Pulmonary artery endothelial cell (primary cell): ENCODE measurements around the gene NKX2-2. TPM values are rescaled to one million over a fixed set of nuclear protein-coding genes. Genes with fewer than 3 reads are reported as not detected.

Source experiments
- DNase-seq: peaks from one replicate; pipeline ENCODE4 v3.0.0-alpha.2; 2011; ENCODE audit warnings: low read depth, low spot score
- total RNA-seq: library from RNA; depleted of rRNA; stranded (reverse); fragments of >200 nt; gene quantifications from 2 replicates; pipeline ENCODE4 v1.2.3, GENCODE V29; 2014

The NKX2-2 gene
- total RNA-seq, 1 donor from 2014 or later: not detected

GRCh38 chr20:21521596-21522480 lies 8.0 kb upstream of the NKX2-2 start:
- DNase-seq: no peak

GRCh38 chr20:21520702-21521595 lies 7.1 kb upstream of the NKX2-2 start:
- DNase-seq: no peak

- DNase-seq: no peak
These were observed 5.3 kb upstream of the NKX2-2 start for GRCh38 chr20:21519136-21519584.

GRCh38 chr20:21518292-21518991 lies 4.6 kb upstream of the NKX2-2 start:
- DNase-seq: no peak

- no peak for DNase-seq
These were observed 3.9 kb upstream of the NKX2-2 start for GRCh38 chr20:21517566-21518277.

GRCh38 chr20:21516861-21517565 lies 3.1 kb upstream of the NKX2-2 start:
- no peak for DNase-seq

GRCh38 chr20:21516180-21516567 lies 2.3 kb upstream of the NKX2-2 start:
- no peak for DNase-seq

- no peak for DNase-seq
These were observed 1.7 kb upstream of the NKX2-2 start for GRCh38 chr20:21515300-21516179.

- DNase-seq: no peak
These were observed 838 bp upstream of the NKX2-2 start for GRCh38 chr20:21514553-21515251.

GRCh38 chr20:21513181-21513663 lies 642 bp downstream of the NKX2-2 start:
- no peak for DNase-seq

GRCh38 chr20:21512634-21513180 lies 1.2 kb downstream of the NKX2-2 start:
- DNase-seq: no peak

- no peak for DNase-seq
These were observed 1.8 kb downstream of the NKX2-2 start for GRCh38 chr20:21511850-21512633.

- DNase-seq: no peak
These were observed 2.4 kb downstream of the NKX2-2 start for GRCh38 chr20:21511485-21511849.

- no peak for DNase-seq
These were observed 3.2 kb downstream of the NKX2-2 start for GRCh38 chr20:21510414-21511384.

- no peak for DNase-seq
These were observed 4.1 kb downstream of the NKX2-2 start for GRCh38 chr20:21509597-21510371.
